ENCODE measurements around the gene TPST1. TPM values are rescaled to one million over a fixed set of nuclear protein-coding genes. Genes with fewer than 3 reads are reported as not detected.

Gene TPST1
- total RNA-seq, 4 donors from 2014 or later: 1.5 to 28.3 (median 9.7) TPM

- no peak for DNase-seq
- WGBS, 2 donors (ENCODE audit: low coverage in 1 of 2): 78 to 83% methylated on average over 3 to 8 of the region's 8 CpGs
- Histone ChIP-seq H3K27me3 (no peaks in the 10 kb centered on the region), H3K27ac (no peak overlapping the region), H3K4me3 (no peak overlapping the region), H3K36me3 (no peaks in the 10 kb centered on the region), H3K9me3 (peaks cover 2 to 6% of the 10 kb centered on the region in 2 donors), H3K4me1 (peaks cover 0 to 13% (median 2%) of the 10 kb centered on the region in 4 donors)
- TF ChIP-seq POLR2AphosphoS5 (IDR thresholded peaks at IDR 0.05) (no peak), POLR2A (IDR thresholded peaks at IDR 0.05) (no peak), CTCF (IDR thresholded peaks at IDR 0.05) (no peak), EP300 (IDR thresholded peaks at IDR 0.05; ENCODE audit: low read depth) (no peak)
- in situ Hi-C loops (cut with MboI; ENCODE audit: low pct_ligation_motif_present in 1 of 4, low pct_unique_long_range_greater_than_20kb in 1 of 4, low sequenced_read_pairs in 3 of 4) (loop anchor here in 1 of 4 donors (25.0 kb wide), 1 partner anchor 109 kb away; no protein-coding TSS in a partner anchor), intact Hi-C loops (cut with DNase I; ENCODE audit: low total_unique reads) (no loop called here)
Observed at GRCh38 chr7:66303454-66304155, 98.5 kb downstream of the TPST1 start.

- in situ Hi-C loops (cut with MboI; ENCODE audit: low pct_ligation_motif_present in 1 of 4, low pct_unique_long_range_greater_than_20kb in 1 of 4, low sequenced_read_pairs in 3 of 4) (loop anchor here in 1 of 4 donors (25.0 kb wide), 1 partner anchor 108 kb away; no protein-coding TSS in a partner anchor), intact Hi-C loops (cut with DNase I; ENCODE audit: low total_unique reads) (no loop called here)
- 94 to 100% methylated on average over 3 to 4 of the region's 4 CpGs for WGBS, 2 donors (ENCODE audit: low coverage in 1 of 2)
- no peak for DNase-seq
- Histone ChIP-seq H3K4me3 (no peak overlapping the region), H3K27ac (no peak overlapping the region), H3K36me3 (no peaks in the 10 kb centered on the region), H3K27me3 (no peaks in the 10 kb centered on the region), H3K9me3 (no peaks in the 10 kb centered on the region), H3K4me1 (peaks cover 0 to 13% (median 2%) of the 10 kb centered on the region in 4 donors)
- TF ChIP-seq POLR2AphosphoS5 (IDR thresholded peaks at IDR 0.05): no peak
- TF ChIP-seq EP300 (IDR thresholded peaks at IDR 0.05; ENCODE audit: low read depth): no peak
- no peak for TF ChIP-seq POLR2A (IDR thresholded peaks at IDR 0.05)
- no peak for TF ChIP-seq CTCF (IDR thresholded peaks at IDR 0.05)
Observed at GRCh38 chr7:66304536-66304935, 99.4 kb downstream of the TPST1 start.

- 32 to 44% methylated on average over 1 to 2 of the region's 2 CpGs for WGBS, 2 donors (ENCODE audit: low coverage in 1 of 2)
- no peaks in the 10 kb centered on the region for H3K27me3 ChIP-seq
- no peaks in the 10 kb centered on the region for H3K36me3 ChIP-seq
- H3K27ac ChIP-seq: no peak overlapping the region
- in situ Hi-C loops (cut with MboI; ENCODE audit: low pct_ligation_motif_present in 1 of 4, low pct_unique_long_range_greater_than_20kb in 1 of 4, low sequenced_read_pairs in 3 of 4) (loop anchor here in 1 of 4 donors (25.0 kb wide), 1 partner anchor 106 kb away; no protein-coding TSS in a partner anchor), intact Hi-C loops (cut with DNase I; ENCODE audit: low total_unique reads) (no loop called here)
- no peak overlapping the region for H3K4me3 ChIP-seq
- no peak for TF ChIP-seq POLR2AphosphoS5 (IDR thresholded peaks at IDR 0.05)
- no peak for TF ChIP-seq EP300 (IDR thresholded peaks at IDR 0.05; ENCODE audit: low read depth)
- TF ChIP-seq POLR2A (IDR thresholded peaks at IDR 0.05): no peak
- TF ChIP-seq CTCF (IDR thresholded peaks at IDR 0.05): no peak
- H3K9me3 ChIP-seq: no peaks in the 10 kb centered on the region
- DNase-seq: no peak
- H3K4me1 ChIP-seq: peaks cover 0 to 13% (median 2%) of the 10 kb centered on the region in 4 donors
Observed at GRCh38 chr7:66306243-66306642, 101.1 kb downstream of the TPST1 start.

- intact Hi-C loops (cut with DNase I; ENCODE audit: low total_unique reads): no loop called here
Observed at GRCh38 chr7:66307591-66308215, 102.6 kb downstream of the TPST1 start.

More at GRCh38 chr7:66307591-66308215, 102.6 kb downstream of the TPST1 start:
- H3K27me3 ChIP-seq: no peaks in the 10 kb centered on the region
- no peaks in the 10 kb centered on the region for H3K36me3 ChIP-seq
- WGBS, 2 donors (ENCODE audit: low coverage in 1 of 2): 83 to 92% methylated on average over 2 to 5 of the region's 5 CpGs
- H3K4me1 ChIP-seq: peaks cover 0 to 13% (median 2%) of the 10 kb centered on the region in 4 donors
- TF ChIP-seq EP300 (IDR thresholded peaks at IDR 0.05; ENCODE audit: low read depth) (no peak), POLR2AphosphoS5 (IDR thresholded peaks at IDR 0.05) (no peak), POLR2A (IDR thresholded peaks at IDR 0.05) (no peak), CTCF (IDR thresholded peaks at IDR 0.05) (no peak)
- in situ Hi-C loops (cut with MboI; ENCODE audit: low pct_ligation_motif_present in 1 of 4, low pct_unique_long_range_greater_than_20kb in 1 of 4, low sequenced_read_pairs in 3 of 4): loop anchor here in 1 of 4 donors (25.0 kb wide), 1 partner anchor 105 kb away; no protein-coding TSS in a partner anchor
- no peak overlapping the region for H3K27ac ChIP-seq
- no peaks in the 10 kb centered on the region for H3K9me3 ChIP-seq
- no peak overlapping the region for H3K4me3 ChIP-seq
- no peak for DNase-seq
